B cell (primary cell): ENCODE data around the gene NUDT7. TPM values are rescaled to one million over a fixed set of nuclear protein-coding genes. Genes with fewer than 3 reads are reported as not detected.

Experiments used
- ATAC-seq: fragments of 200-7000 bp; cut with Tn5 transposase; one replicate; pipeline ENCODE4 v1.10.0; 2021; ENCODE audit warnings: low read depth, mild to moderate bottlenecking, moderate number of reproducible peaks, moderate library complexity
- CTCF ChIA-PET: fragments of 350-600 bp; sonication (Branson Sonifier 250); formaldehyde crosslinking; loops from one replicate; lab custom pipeline; 2021; ENCODE audit warnings: antibody characterized with exemption, inconsistent platforms; lab: Charles Lee
- POLR2A ChIA-PET: fragments of 350-600 bp; sonication (Branson Sonifier 250); formaldehyde crosslinking; loops from one replicate; lab custom pipeline; 2021; ENCODE audit warnings: antibody characterized with exemption; lab: Charles Lee
- DNase-seq: peaks from one replicate; pipeline ENCODE4 v3.0.0; 2013
- H2AFZ ChIP-seq: 2 replicates; pipeline ENCODE4 v1.6.1; 2012; ENCODE audit warnings: mild to moderate bottlenecking, low read depth, low read length; ENCODE audit not compliant: insufficient read depth, poor library complexity, severe bottlenecking
- H3K27ac ChIP-seq, 2 donors: 1 replicate in 1 of 2; 2 replicates in 1 of 2; pipeline ENCODE4 v1.5.1; 2012 to 2013; ENCODE audit warnings: low read length in 2 of 2, mild to moderate bottlenecking in 2 of 2, moderate library complexity in 1 of 2
- H3K27me3 ChIP-seq, 4 experiments: fragments of 200-600 bp in 1 of 4; sonication (generic) in 1 of 4; replicated peaks in 1 of 4; 1 replicate in 2 of 4; 2 replicates in 2 of 4; pipeline versions ENCODE4 v1.6.1 to v1.7.0; 2013 to 2016; ENCODE audit warnings: low read length in 3 of 4, mild to moderate bottlenecking in 2 of 4, mixed read lengths in 1 of 4, moderate library complexity in 1 of 4; ENCODE audit not compliant: insufficient read depth in 4 of 4, control insufficient read depth in 3 of 4; ENCODE audit errors: control extremely low read depth in 1 of 4
- H3K36me3 ChIP-seq, 2 experiments: replicated peaks in 1 of 2; 1 replicate in 1 of 2; 2 replicates in 1 of 2; pipeline versions ENCODE4 v1.6.1 to v1.7.1; 2013; ENCODE audit warnings: low read length in 1 of 2; ENCODE audit not compliant: insufficient read depth in 2 of 2, control insufficient read depth in 1 of 2; ENCODE audit errors: control extremely low read depth in 1 of 2, extremely low read depth in 1 of 2
- H3K4me1 ChIP-seq, 2 donors: fragments of 200-600 bp in 1 of 2; sonication (generic) in 1 of 2; 1 replicate in 1 of 2; 2 replicates in 1 of 2; pipeline versions ENCODE4 v1.5.1 to v1.6.1; 2013 to 2017; ENCODE audit warnings: low read length in 2 of 2; ENCODE audit not compliant: control insufficient read depth in 2 of 2, insufficient read depth in 2 of 2
- H3K4me2 ChIP-seq: replicated peaks from 2 replicates; pipeline ENCODE3; 2012; ENCODE audit warnings: mild to moderate bottlenecking, low read depth, low read length; ENCODE audit not compliant: poor library complexity, severe bottlenecking
- H3K4me3 ChIP-seq, 5 experiments: fragments of 200-600 bp in 1 of 5; sonication (generic) in 1 of 5; 1 replicate in 3 of 5; 2 replicates in 2 of 5; pipeline versions ENCODE4 v1.5.1 to v1.7.0; 2011 to 2016; ENCODE audit warnings: low read length in 4 of 5, mild to moderate bottlenecking in 4 of 5, low read depth in 2 of 5, control low read depth in 1 of 5, moderate library complexity in 1 of 5; ENCODE audit not compliant: insufficient read depth in 1 of 5; ENCODE audit errors: control extremely low read depth in 1 of 5, extremely low read depth in 1 of 5
- H3K79me2 ChIP-seq: fragments of 200-600 bp; sonication (generic); one replicate; pipeline ENCODE4 v1.6.0; 2016; ENCODE audit warnings: low read length; ENCODE audit not compliant: control insufficient read depth, insufficient read depth
- H3K9ac ChIP-seq: fragments of 200-600 bp; sonication (generic); 2 replicates; pipeline ENCODE4 v1.6.1; 2017; ENCODE audit warnings: mild to moderate bottlenecking, low read length, moderate library complexity
- H3K9me3 ChIP-seq, 3 donors: one replicate each; pipeline versions ENCODE4 v1.6.1 to v1.7.1; 2013; ENCODE audit warnings: low read length in 2 of 3; ENCODE audit not compliant: control insufficient read depth in 2 of 3, insufficient read depth in 1 of 3; ENCODE audit errors: control extremely low read depth in 1 of 3
- H4K20me1 ChIP-seq: 2 replicates; pipeline ENCODE4 v1.6.0; 2012; ENCODE audit warnings: mild to moderate bottlenecking, low read length; ENCODE audit not compliant: insufficient read depth, control insufficient read depth, poor library complexity, severe bottlenecking
- H3K27ac Mint-ChIP-seq: one replicate; pipeline ENCODE4 v1.8.0; 2021; ENCODE audit warnings: mixed read lengths
- H3K27me3 Mint-ChIP-seq: one replicate; pipeline ENCODE4 v1.8.0; 2021; ENCODE audit warnings: mixed read lengths
- H3K4me1 Mint-ChIP-seq: one replicate; pipeline ENCODE4 v1.8.0; 2021; ENCODE audit warnings: mixed read lengths
- H3K4me3 Mint-ChIP-seq: one replicate; pipeline ENCODE4 v1.8.0; 2021; ENCODE audit warnings: mixed read lengths
- H3K9me3 Mint-ChIP-seq: one replicate; pipeline ENCODE4 v1.8.0; 2022; ENCODE audit warnings: mixed read lengths; ENCODE audit not compliant: insufficient read depth
- EZH2 ChIP-seq: IDR thresholded peaks from 2 replicates; pipeline ENCODE4 v1.6.1; 2012; ENCODE audit warnings: borderline replicate concordance, low read depth, mild to moderate bottlenecking, moderate library complexity, low read length; ENCODE audit not compliant: insufficient read depth, poor library complexity, severe bottlenecking
- WGBS: methylation state at CpG from one replicate; pipeline ENCODE4 v1.1.5; 2013; ENCODE audit warnings: missing lambda C conversion rate; ENCODE audit not compliant: insufficient coverage; 5-methylcytosine and 5-hydroxymethylcytosine counted together
- intact Hi-C: fragments of 100-400 bp; cut with micrococcal nuclease; formaldehyde crosslinking; loops from one replicate; pipeline ENCODE4 v1.10.0; 2022
- polyA plus RNA-seq: library from polyadenylated mRNA; depleted of rRNA; stranded (reverse); fragments of >200 nt; gene quantifications from 2 replicates; pipeline ENCODE4 v1.2.3, GENCODE V29; 2012
- total RNA-seq, 2 donors: library from RNA; stranded (reverse); fragments of 120-200 nt in 1 of 2; gene quantifications; 1 replicate in 1 of 2; 2 replicates in 1 of 2; pipeline versions ENCODE4 v1.2.3 to v1.2.4, GENCODE V29; 2013 to 2022
- TF ChIP-seq, protein P1 (sequence below): fragments of 200-600 bp; IDR thresholded peaks from one replicate; pipeline ENCODE4 v1.8.0; 2022; ENCODE audit warnings: antibody characterized with exemption, mild to moderate bottlenecking

The NUDT7 gene
- total and polyA plus RNA-seq, 2 donors (not counting 1 experiment from before 2014, with no cell fraction given), result 4.8 to 8.4 TPM

GRCh38 chr16:77758508-77758907 lies 36.2 kb downstream of the NUDT7 start:
- 69% methylated on average over 2 of the region's 2 CpGs for WGBS
- Mint-ChIP-seq H3K27me3 (peaks cover 13% of the 10 kb centered on the region), H3K9me3 (no peaks in the 10 kb centered on the region), H3K4me3 (no peak overlapping the region), H3K27ac (no peak overlapping the region), H3K4me1 (no peaks in the 10 kb centered on the region)
- H3K79me2 ChIP-seq, result no peaks in the 10 kb centered on the region
- no peaks in the 10 kb centered on the region for H3K4me1 ChIP-seq
- ChIA-PET CTCF (no interaction called here), POLR2A (no interaction called here)
- DNase-seq (no peak), ATAC-seq (no peak)
- no peak overlapping the region for H3K4me3 ChIP-seq
- no peaks in the 10 kb centered on the region for H3K9me3 ChIP-seq
- H3K36me3 ChIP-seq, result no peaks in the 10 kb centered on the region
- no peak overlapping the region for H3K9ac ChIP-seq
- TF ChIP-seq EZH2, result no peak
- TF ChIP-seq, protein P1, sequence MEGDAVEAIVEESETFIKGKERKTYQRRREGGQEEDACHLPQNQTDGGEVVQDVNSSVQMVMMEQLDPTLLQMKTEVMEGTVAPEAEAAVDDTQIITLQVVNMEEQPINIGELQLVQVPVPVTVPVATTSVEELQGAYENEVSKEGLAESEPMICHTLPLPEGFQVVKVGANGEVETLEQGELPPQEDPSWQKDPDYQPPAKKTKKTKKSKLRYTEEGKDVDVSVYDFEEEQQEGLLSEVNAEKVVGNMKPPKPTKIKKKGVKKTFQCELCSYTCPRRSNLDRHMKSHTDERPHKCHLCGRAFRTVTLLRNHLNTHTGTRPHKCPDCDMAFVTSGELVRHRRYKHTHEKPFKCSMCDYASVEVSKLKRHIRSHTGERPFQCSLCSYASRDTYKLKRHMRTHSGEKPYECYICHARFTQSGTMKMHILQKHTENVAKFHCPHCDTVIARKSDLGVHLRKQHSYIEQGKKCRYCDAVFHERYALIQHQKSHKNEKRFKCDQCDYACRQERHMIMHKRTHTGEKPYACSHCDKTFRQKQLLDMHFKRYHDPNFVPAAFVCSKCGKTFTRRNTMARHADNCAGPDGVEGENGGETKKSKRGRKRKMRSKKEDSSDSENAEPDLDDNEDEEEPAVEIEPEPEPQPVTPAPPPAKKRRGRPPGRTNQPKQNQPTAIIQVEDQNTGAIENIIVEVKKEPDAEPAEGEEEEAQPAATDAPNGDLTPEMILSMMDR, result no peak
- intact Hi-C loops, result no loop called here
- no peak overlapping the region for H3K4me2 ChIP-seq
- H3K27ac ChIP-seq, result no peak overlapping the region
- H3K27me3 ChIP-seq, result peaks cover 0 to 2% (median 0%) of the 10 kb centered on the region in 4 experiments
- H4K20me1 ChIP-seq, result no peaks in the 10 kb centered on the region
- H2AFZ ChIP-seq, result no peak overlapping the region

- WGBS, result no CpG with 5 or more reads among the region's 1 CpG
- CTCF ChIA-PET, result no interaction called here
- no peak overlapping the region for H2AFZ ChIP-seq
Observed at GRCh38 chr16:77759201-77759600, 36.9 kb downstream of the NUDT7 start.

More at GRCh38 chr16:77759201-77759600, 36.9 kb downstream of the NUDT7 start:
- intact Hi-C loops, result no loop called here
- ATAC-seq (no peak), DNase-seq (no peak)
- Histone ChIP-seq H3K4me1 (no peaks in the 10 kb centered on the region), H4K20me1 (no peaks in the 10 kb centered on the region), H3K9me3 (no peaks in the 10 kb centered on the region), H3K79me2 (no peaks in the 10 kb centered on the region), H3K36me3 (no peaks in the 10 kb centered on the region), H3K27me3 (peaks cover 0 to 2% (median 0%) of the 10 kb centered on the region in 4 experiments), H3K27ac (no peak overlapping the region), H3K4me3 (no peak overlapping the region), H3K9ac (no peak overlapping the region), H3K4me2 (no peak overlapping the region)
- Mint-ChIP-seq H3K4me1 (no peaks in the 10 kb centered on the region), H3K27me3 (peaks cover 10% of the 10 kb centered on the region), H3K4me3 (no peak overlapping the region), H3K9me3 (no peaks in the 10 kb centered on the region), H3K27ac (no peak overlapping the region)
- TF ChIP-seq, protein P1, result no peak
- no peak for TF ChIP-seq EZH2
- POLR2A ChIA-PET, result no interaction called here
